Parathyroid adenoma (tissue), 2 donors: ENCODE results near the gene LIN54.
A peak's percentile ranks its signal among the peaks of the same experiment; 100 is the strongest.
"Not testable (repeated sequence)": the region's sequence is repeated elsewhere in the genome, so short reads cannot be mapped to it uniquely, and the experiment has no call there.

Experiments
- H2AFZ ChIP-seq: fragments of 300-600 bp; sonication (generic); one replicate; pipeline ENCODE4 v1.7.0; 2017; ENCODE audit warnings: antibody characterized with exemption, mild to moderate bottlenecking
- H3K27ac ChIP-seq: fragments of 300-600 bp; sonication (generic); one replicate; pipeline ENCODE4 v1.7.0; 2017
- H3K27me3 ChIP-seq: fragments of 300-600 bp; sonication (generic); one replicate; pipeline ENCODE4 v1.7.0; 2017; ENCODE audit warnings: low read length; ENCODE audit not compliant: control insufficient read depth, insufficient read depth
- H3K36me3 ChIP-seq: fragments of 300-600 bp; sonication (generic); one replicate; pipeline ENCODE4 v1.7.0; 2017; ENCODE audit warnings: low read length; ENCODE audit not compliant: control insufficient read depth, insufficient read depth
- H3K4me1 ChIP-seq: fragments of 300-600 bp; sonication (generic); one replicate; pipeline ENCODE4 v1.7.0; 2017; ENCODE audit warnings: control low read depth
- H3K4me2 ChIP-seq: fragments of 300-600 bp; sonication (generic); one replicate; pipeline ENCODE4 v1.7.0; 2017; ENCODE audit warnings: low read length
- H3K4me3 ChIP-seq: fragments of 300-600 bp; sonication (generic); one replicate; pipeline ENCODE4 v1.7.0; 2017; ENCODE audit warnings: low read depth, low read length
- H3K79me2 ChIP-seq: fragments of 300-600 bp; sonication (generic); one replicate; pipeline ENCODE4 v1.7.0; 2017; ENCODE audit warnings: control low read depth
- H3K9ac ChIP-seq: fragments of 300-600 bp; sonication (generic); one replicate; pipeline ENCODE4 v1.7.0; 2017; ENCODE audit warnings: mild to moderate bottlenecking
- H3K9me3 ChIP-seq: fragments of 300-600 bp; sonication (generic); one replicate; pipeline ENCODE4 v1.7.0; 2017; ENCODE audit warnings: low read length; ENCODE audit not compliant: control insufficient read depth
- TF ChIP-seq, protein P1 (sequence below): fragments of 300-600 bp; sonication (generic); IDR thresholded peaks from one replicate; pipeline ENCODE4 v1.7.0; 2017; ENCODE audit warnings: antibody characterized with exemption, mild to moderate bottlenecking
- donor health status: primary hyperparathyroidism.

LIN54 gene

DNA sequence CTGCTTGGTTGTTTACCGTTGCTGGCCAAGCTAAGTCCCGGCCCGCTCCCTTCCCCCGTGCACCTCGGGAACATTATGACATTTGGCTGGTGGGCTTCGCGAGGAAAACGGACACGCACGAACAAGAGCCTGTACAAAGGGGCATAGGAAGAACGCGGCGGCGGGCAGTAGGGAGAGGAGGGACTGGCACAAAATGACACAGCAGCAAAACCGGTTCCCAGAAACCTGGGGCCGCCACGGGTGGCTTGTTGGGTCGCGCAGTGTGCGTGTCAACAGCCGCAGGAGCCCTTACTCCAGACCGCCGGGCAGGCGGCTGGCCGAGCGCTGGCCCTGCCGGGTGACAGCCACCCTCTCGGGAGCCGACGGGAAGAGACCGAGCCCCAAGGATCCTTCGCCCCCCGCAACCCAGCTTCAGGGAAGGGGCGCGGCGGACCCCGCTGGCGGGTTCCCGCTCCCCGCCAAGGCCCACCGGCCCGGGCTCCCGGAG is 1.6 kb upstream of the LIN54 start:
- H3K79me2 ChIP-seq: no peaks in the 10 kb centered on the region
- H3K27me3 ChIP-seq: no peaks in the 10 kb centered on the region
- peaks cover 4% of the 10 kb centered on the region for H3K4me1 ChIP-seq
- H3K9me3 ChIP-seq: no peaks in the 10 kb centered on the region
- peak overlapping the region; percentile 81 for H3K4me3 ChIP-seq
- TF ChIP-seq, protein P1, sequence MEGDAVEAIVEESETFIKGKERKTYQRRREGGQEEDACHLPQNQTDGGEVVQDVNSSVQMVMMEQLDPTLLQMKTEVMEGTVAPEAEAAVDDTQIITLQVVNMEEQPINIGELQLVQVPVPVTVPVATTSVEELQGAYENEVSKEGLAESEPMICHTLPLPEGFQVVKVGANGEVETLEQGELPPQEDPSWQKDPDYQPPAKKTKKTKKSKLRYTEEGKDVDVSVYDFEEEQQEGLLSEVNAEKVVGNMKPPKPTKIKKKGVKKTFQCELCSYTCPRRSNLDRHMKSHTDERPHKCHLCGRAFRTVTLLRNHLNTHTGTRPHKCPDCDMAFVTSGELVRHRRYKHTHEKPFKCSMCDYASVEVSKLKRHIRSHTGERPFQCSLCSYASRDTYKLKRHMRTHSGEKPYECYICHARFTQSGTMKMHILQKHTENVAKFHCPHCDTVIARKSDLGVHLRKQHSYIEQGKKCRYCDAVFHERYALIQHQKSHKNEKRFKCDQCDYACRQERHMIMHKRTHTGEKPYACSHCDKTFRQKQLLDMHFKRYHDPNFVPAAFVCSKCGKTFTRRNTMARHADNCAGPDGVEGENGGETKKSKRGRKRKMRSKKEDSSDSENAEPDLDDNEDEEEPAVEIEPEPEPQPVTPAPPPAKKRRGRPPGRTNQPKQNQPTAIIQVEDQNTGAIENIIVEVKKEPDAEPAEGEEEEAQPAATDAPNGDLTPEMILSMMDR: no peak
- H3K9ac ChIP-seq: no peak overlapping the region
- peak overlapping the region; percentile 90 for H3K4me2 ChIP-seq
- peak overlapping the region; percentile 75 for H2AFZ ChIP-seq
- H3K27ac ChIP-seq: no peak overlapping the region
- H3K36me3 ChIP-seq: no peaks in the 10 kb centered on the region

DNA sequence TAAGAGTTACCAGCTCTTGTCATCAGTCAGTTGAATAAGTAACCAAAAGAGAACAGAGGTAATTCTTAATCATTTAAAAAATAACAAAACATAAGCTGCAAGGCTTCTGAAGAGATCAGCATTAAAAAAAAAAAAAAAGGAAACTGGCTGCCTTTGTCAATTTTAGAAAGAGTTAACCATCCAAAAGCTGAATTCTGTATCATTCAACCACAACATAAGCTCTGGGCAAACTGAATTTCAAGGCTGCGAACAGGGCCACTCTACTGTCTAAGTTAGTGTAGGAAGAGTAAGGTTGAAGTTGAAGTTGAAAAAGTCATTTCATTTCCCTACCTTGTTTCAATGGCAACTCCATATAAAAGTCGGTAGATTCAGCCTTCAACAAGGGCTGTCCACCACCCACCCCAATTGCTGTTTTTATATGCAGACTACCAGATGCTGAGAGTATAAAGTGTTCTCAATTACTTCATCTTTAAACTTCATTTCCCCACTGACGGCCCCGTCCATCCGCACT is 1.1 kb upstream of the LIN54 start:
- Histone ChIP-seq H3K27ac (no peak overlapping the region), H3K36me3 (no peaks in the 10 kb centered on the region), H3K4me3 (peak overlapping the region; percentile 81), H3K9ac (no peak overlapping the region), H3K9me3 (no peaks in the 10 kb centered on the region), H2AFZ (peak overlapping the region; percentile 75), H3K79me2 (no peaks in the 10 kb centered on the region), H3K27me3 (no peaks in the 10 kb centered on the region), H3K4me2 (peak overlapping the region; percentile 90), H3K4me1 (peaks cover 4% of the 10 kb centered on the region)
- TF ChIP-seq, protein P1: no peak

DNA sequence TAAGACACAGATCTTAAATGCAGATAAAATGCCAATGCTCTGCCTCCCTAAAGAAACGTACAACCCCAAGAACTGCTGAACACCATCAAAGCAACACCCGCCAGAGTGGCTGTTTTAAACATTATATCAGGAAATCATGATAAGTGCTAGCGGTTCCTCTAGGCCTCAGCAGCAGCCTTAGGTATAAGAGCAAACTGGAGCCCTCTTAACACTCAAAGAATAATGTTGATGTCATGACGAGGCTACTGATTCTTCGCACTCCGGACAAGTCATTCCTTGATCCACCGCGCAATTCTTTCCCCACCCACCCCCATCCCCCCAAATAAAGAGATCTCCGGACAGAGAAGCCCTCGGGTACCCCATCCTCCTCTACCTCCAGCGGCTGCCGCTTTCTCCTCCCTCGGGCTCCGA is 507 bp downstream of the LIN54 start:
- H3K27me3 ChIP-seq: no peaks in the 10 kb centered on the region
- TF ChIP-seq, protein P1: no peak

DNA sequence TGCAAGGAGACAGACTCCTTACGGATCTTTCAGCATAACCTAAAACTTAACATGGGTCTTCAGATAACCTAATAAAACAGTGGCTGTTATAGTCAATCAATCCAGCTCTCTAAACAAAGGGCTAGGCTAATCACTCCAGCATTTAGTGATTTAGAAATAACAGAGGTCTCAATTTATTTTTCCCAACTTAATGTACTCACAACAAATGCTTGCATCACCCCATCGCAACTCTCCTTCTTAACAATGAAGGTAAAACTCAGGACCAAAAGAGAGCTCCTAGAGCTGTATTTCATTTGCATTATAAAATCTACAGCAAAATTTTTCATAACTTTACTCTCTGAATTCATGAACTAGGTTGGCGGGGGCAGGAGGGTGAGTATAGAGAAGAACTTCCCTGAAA is 1.1 kb downstream of the LIN54 start:
- Histone ChIP-seq H3K9ac (no peak overlapping the region), H3K27me3 (no peaks in the 10 kb centered on the region), H3K36me3 (no peaks in the 10 kb centered on the region), H3K79me2 (peaks cover 6% of the 10 kb centered on the region), H3K9me3 (no peaks in the 10 kb centered on the region), H2AFZ (peak overlapping the region; percentile 11), H3K4me1 (peaks cover 4% of the 10 kb centered on the region), H3K4me2 (peak overlapping the region; percentile 95), H3K27ac (no peak overlapping the region), H3K4me3 (peak overlapping the region; percentile 81)
- TF ChIP-seq, protein P1: no peak

More for the DNA sequence above, 507 bp downstream of the LIN54 start:
- peaks cover 4% of the 10 kb centered on the region for H3K4me1 ChIP-seq
- H3K27ac ChIP-seq: peak overlapping the region; percentile 57
- H3K4me2 ChIP-seq: peak overlapping the region; percentile 95
- H3K9me3 ChIP-seq: no peaks in the 10 kb centered on the region
- peak overlapping the region; percentile 86 for H2AFZ ChIP-seq
- no peak overlapping the region for H3K9ac ChIP-seq
- no peaks in the 10 kb centered on the region for H3K36me3 ChIP-seq
- peak overlapping the region; percentile 81 for H3K4me3 ChIP-seq
- peaks cover 5% of the 10 kb centered on the region for H3K79me2 ChIP-seq

DNA sequence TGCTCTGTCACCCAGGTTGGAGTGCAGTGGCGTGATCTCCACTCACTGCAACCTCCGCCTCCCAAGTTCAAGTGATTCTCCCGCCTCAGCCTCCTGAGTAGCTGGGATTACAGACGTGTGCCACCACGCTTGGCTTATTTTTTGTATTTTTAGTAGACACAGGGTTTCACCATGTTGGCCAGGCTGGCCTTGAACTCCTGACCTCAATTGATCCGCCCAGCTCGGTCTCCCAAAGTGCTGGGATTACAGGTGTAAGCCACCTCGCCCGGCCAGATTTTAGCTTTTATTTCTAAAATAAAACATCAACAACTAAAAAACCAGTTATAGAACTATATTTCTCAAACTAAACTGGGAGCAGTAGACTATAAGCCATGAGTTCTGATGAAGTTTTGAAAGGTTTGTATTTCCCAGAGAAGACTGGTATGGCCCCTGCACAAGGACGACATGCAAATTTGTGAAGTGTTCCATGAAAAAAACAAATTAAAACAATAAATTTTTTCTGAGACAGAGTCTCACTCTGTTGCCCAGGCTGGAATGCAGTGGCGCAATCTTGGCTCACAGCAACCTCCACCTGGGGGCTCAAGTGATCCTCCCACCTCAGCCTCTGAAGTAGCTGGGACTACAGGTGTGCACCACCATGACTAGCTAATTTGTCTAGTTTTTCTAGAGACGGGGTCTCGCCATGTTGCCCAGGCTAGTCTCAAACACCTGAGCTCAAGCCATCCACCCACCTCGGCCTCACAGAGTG is 7.4 kb downstream of the LIN54 start:
- peaks cover 12% of the 10 kb centered on the region for H3K79me2 ChIP-seq
- H3K36me3 ChIP-seq, H3K4me2 ChIP-seq, H3K27me3 ChIP-seq, H3K4me3 ChIP-seq, H3K4me1 ChIP-seq, H2AFZ ChIP-seq, H3K9me3 ChIP-seq, H3K27ac ChIP-seq, H3K9ac ChIP-seq: not testable (repeated sequence)
